Mesendoderm (in vitro differentiated cells): Measurements from ENCODE around the gene KRTAP12-1.
"Not testable (repeated sequence)": the region's sequence is repeated elsewhere in the genome, so short reads cannot be mapped to it uniquely, and the experiment has no call there.

ENCODE experiments used
- DNase-seq: peaks from one replicate; pipeline ENCODE4 v3.0.0; 2013
- H2AK5ac ChIP-seq: 2 replicates; pipeline ENCODE4 v1.6.1; 2013; ENCODE audit warnings: low read length, inconsistent platforms
- H2BK120ac ChIP-seq: 2 replicates; pipeline ENCODE4 v1.6.1; 2013; ENCODE audit warnings: low read depth, mild to moderate bottlenecking, low read length, moderate library complexity, mixed read lengths
- H2BK15ac ChIP-seq: replicated peaks from 2 replicates; pipeline ENCODE4 v1.6.1; 2013; ENCODE audit warnings: low read depth, mild to moderate bottlenecking, moderate library complexity
- H2BK5ac ChIP-seq: 2 replicates; pipeline ENCODE4 v1.6.1; 2013; ENCODE audit warnings: low read length, inconsistent platforms
- H3K18ac ChIP-seq: 2 replicates; pipeline ENCODE4 v1.6.1; 2013; ENCODE audit warnings: mild to moderate bottlenecking, low read length, mixed read lengths
- H3K23ac ChIP-seq: one replicate; pipeline ENCODE4 v1.6.1; 2013; ENCODE audit warnings: low read length
- H3K27ac ChIP-seq: 2 replicates; pipeline ENCODE4 v1.5.1; 2013; ENCODE audit warnings: low read depth, mild to moderate bottlenecking, inconsistent platforms, low read length, moderate library complexity
- H3K27me3 ChIP-seq: 2 replicates; pipeline ENCODE4 v1.6.1; 2013; ENCODE audit warnings: low read length, control low read depth, mild to moderate bottlenecking, inconsistent platforms; ENCODE audit not compliant: insufficient read depth, poor library complexity
- H3K36me3 ChIP-seq: 2 replicates; pipeline ENCODE4 v1.6.1; 2013; ENCODE audit warnings: low read length, inconsistent platforms; ENCODE audit not compliant: control insufficient read depth, insufficient read depth
- H3K4ac ChIP-seq: one replicate; pipeline ENCODE4 v1.6.1; 2013; ENCODE audit warnings: low read depth, mild to moderate bottlenecking, low read length, moderate library complexity
- H3K4me1 ChIP-seq: 2 replicates; pipeline ENCODE4 v1.6.1; 2013; ENCODE audit warnings: low read depth, low read length, inconsistent platforms; ENCODE audit not compliant: control insufficient read depth
- H3K4me2 ChIP-seq: 2 replicates; pipeline ENCODE4 v1.6.1; 2013; ENCODE audit warnings: low read length
- H3K4me3 ChIP-seq: 2 replicates; pipeline ENCODE4 v1.5.1; 2013; ENCODE audit warnings: mild to moderate bottlenecking, low read length
- H3K56ac ChIP-seq: one replicate; pipeline ENCODE4 v1.6.1; 2013; ENCODE audit warnings: low read length
- H3K79me1 ChIP-seq: 2 replicates; pipeline ENCODE4 v1.6.1; 2013; ENCODE audit warnings: low read length, inconsistent platforms
- H3K79me2 ChIP-seq: 2 replicates; pipeline ENCODE4 v1.6.1; 2013; ENCODE audit warnings: mild to moderate bottlenecking, low read length; ENCODE audit not compliant: control insufficient read depth, insufficient read depth
- H3K9ac ChIP-seq: 2 replicates; pipeline ENCODE4 v1.6.1; 2013; ENCODE audit warnings: low read length, inconsistent platforms
- H4K5ac ChIP-seq: one replicate; pipeline ENCODE4 v1.6.1; 2013; ENCODE audit warnings: low read length
- H4K8ac ChIP-seq: one replicate; pipeline ENCODE4 v1.6.1; 2013; ENCODE audit warnings: low read depth, mild to moderate bottlenecking, control low read depth, low read length, moderate library complexity
- WGBS: extraction: QIAGEN DNeasy Blood & Tissue Kit; methylation state at CpG from one replicate; pipeline ENCODE4 v1.1.7; 2013; ENCODE audit warnings: low lambda C conversion rate, missing lambda C conversion rate; ENCODE audit not compliant: insufficient coverage; ENCODE audit errors: extremely low coverage; 5-methylcytosine and 5-hydroxymethylcytosine counted together

The KRTAP12-1 gene

GRCh38 chr21:44686843-44687561 lies 5.0 kb upstream of the KRTAP12-1 start:
- no CpG with 5 or more reads among the region's 25 CpGs for WGBS

GRCh38 chr21:44686000-44686781 lies 4.2 kb upstream of the KRTAP12-1 start:
- Histone ChIP-seq H4K5ac (no peak overlapping the region), H3K9ac (no peak overlapping the region), H2BK120ac (no peak overlapping the region), H3K56ac (no peak overlapping the region), H2AK5ac (no peak overlapping the region), H3K4me2 (no peak overlapping the region), H3K4me1 (peaks cover 5% of the 10 kb centered on the region), H2BK5ac (no peak overlapping the region), H4K8ac (no peak overlapping the region), H3K4me3 (no peak overlapping the region), H3K18ac (no peak overlapping the region), H3K79me1 (no peaks in the 10 kb centered on the region), H3K79me2 (no peaks in the 10 kb centered on the region), H3K36me3 (no peaks in the 10 kb centered on the region), H3K23ac (no peak overlapping the region), H3K27ac (no peak overlapping the region), H3K4ac (peak overlapping the region; percentile 39), H2BK15ac (no peak overlapping the region), H3K27me3 (no peaks in the 10 kb centered on the region)
- WGBS: no CpG with 5 or more reads among the region's 14 CpGs
- DNase-seq: peak; percentile 84

More at GRCh38 chr21:44686843-44687561, 5.0 kb upstream of the KRTAP12-1 start:
- H3K56ac ChIP-seq: peak overlapping the region; percentile 74
- no peak overlapping the region for H4K5ac ChIP-seq
- no peak overlapping the region for H3K4me2 ChIP-seq
- H2BK120ac ChIP-seq: peak overlapping the region; percentile 83
- peak overlapping the region; percentile 36 for H3K27ac ChIP-seq
- no peaks in the 10 kb centered on the region for H3K79me2 ChIP-seq
- H3K23ac ChIP-seq: no peak overlapping the region
- no peak overlapping the region for H2BK15ac ChIP-seq
- peak overlapping the region; percentile 20 for H3K9ac ChIP-seq
- H3K4me3 ChIP-seq: no peak overlapping the region
- peak overlapping the region; percentile 65 for H3K18ac ChIP-seq
- H2BK5ac ChIP-seq: peak overlapping the region; percentile 85
- peak overlapping the region; percentile 46 for H3K4ac ChIP-seq
- H3K79me1 ChIP-seq: no peaks in the 10 kb centered on the region
- no peaks in the 10 kb centered on the region for H3K36me3 ChIP-seq
- DNase-seq: no peak
- no peaks in the 10 kb centered on the region for H3K27me3 ChIP-seq
- H4K8ac ChIP-seq: no peak overlapping the region
- H2AK5ac ChIP-seq: no peak overlapping the region
- H3K4me1 ChIP-seq: peaks cover 5% of the 10 kb centered on the region

GRCh38 chr21:44685050-44685449 lies 3.1 kb upstream of the KRTAP12-1 start:
- not testable (repeated sequence) for H3K79me2 ChIP-seq, H3K27me3 ChIP-seq, H3K27ac ChIP-seq

GRCh38 chr21:44684483-44684882 lies 2.5 kb upstream of the KRTAP12-1 start:
- no peak overlapping the region for H4K5ac ChIP-seq
- H3K4me3 ChIP-seq: no peak overlapping the region
- no peaks in the 10 kb centered on the region for H3K79me2 ChIP-seq
- H3K23ac ChIP-seq: no peak overlapping the region
- H3K4ac ChIP-seq: no peak overlapping the region
- H3K79me1 ChIP-seq: no peaks in the 10 kb centered on the region
- H2BK5ac ChIP-seq: no peak overlapping the region
- H3K27me3 ChIP-seq: no peaks in the 10 kb centered on the region
- WGBS: no CpG with 5 or more reads among the region's 6 CpGs
- no peak for DNase-seq
- no peak overlapping the region for H4K8ac ChIP-seq
- H3K4me2 ChIP-seq: no peak overlapping the region
- no peak overlapping the region for H2AK5ac ChIP-seq
- H3K9ac ChIP-seq: no peak overlapping the region
- H3K4me1 ChIP-seq: peaks cover 5% of the 10 kb centered on the region
- no peaks in the 10 kb centered on the region for H3K36me3 ChIP-seq
- no peak overlapping the region for H2BK120ac ChIP-seq
- no peak overlapping the region for H3K18ac ChIP-seq
- H3K56ac ChIP-seq: no peak overlapping the region
- no peak overlapping the region for H3K27ac ChIP-seq
- no peak overlapping the region for H2BK15ac ChIP-seq

More at GRCh38 chr21:44685050-44685449, 3.1 kb upstream of the KRTAP12-1 start:
- H3K36me3 ChIP-seq, H2BK120ac ChIP-seq, H2BK5ac ChIP-seq, H3K56ac ChIP-seq, H3K4ac ChIP-seq, DNase-seq, H3K4me2 ChIP-seq, H2BK15ac ChIP-seq, H2AK5ac ChIP-seq, H3K9ac ChIP-seq, H3K18ac ChIP-seq, H3K23ac ChIP-seq, H3K4me3 ChIP-seq, H3K4me1 ChIP-seq, H4K5ac ChIP-seq, H3K79me1 ChIP-seq, H4K8ac ChIP-seq: not testable (repeated sequence)
- no CpG with 5 or more reads among the region's 6 CpGs for WGBS

- Histone ChIP-seq H2AK5ac (no peak overlapping the region), H2BK15ac (no peak overlapping the region), H2BK5ac (no peak overlapping the region), H3K79me2 (no peaks in the 10 kb centered on the region), H3K27me3 (no peaks in the 10 kb centered on the region), H3K56ac (no peak overlapping the region), H3K18ac (no peak overlapping the region), H3K4me1 (peaks cover 5% of the 10 kb centered on the region), H3K4me3 (no peak overlapping the region), H3K27ac (no peak overlapping the region), H4K5ac (no peak overlapping the region), H3K4ac (no peak overlapping the region), H3K23ac (no peak overlapping the region), H3K9ac (no peak overlapping the region), H3K36me3 (no peaks in the 10 kb centered on the region), H3K79me1 (no peaks in the 10 kb centered on the region), H3K4me2 (no peak overlapping the region), H4K8ac (no peak overlapping the region), H2BK120ac (no peak overlapping the region)
- no peak for DNase-seq
- WGBS: no CpG with 5 or more reads among the region's 7 CpGs
Measured at GRCh38 chr21:44684077-44684476, 2.1 kb upstream of the KRTAP12-1 start.
